Measurements from ENCODE around the gene COLEC12.
"Not testable (repeated sequence)": the region's sequence is repeated elsewhere in the genome, so short reads cannot be mapped to it uniquely, and the experiment has no call there.

The COLEC12 gene

GRCh38 chr18:319720-320119 lies 180.8 kb downstream of the COLEC12 start:
- H3K27me3 ChIP-seq (ENCODE audit: insufficient read depth, low read length): peaks cover 5% of the 10 kb centered on the region; the same call in 1 of the 2 replicates
- H3K36me3 ChIP-seq (ENCODE audit: insufficient read depth, low read length): no peaks in the 10 kb centered on the region
- peaks cover 28% of the 10 kb centered on the region for H3K4me1 ChIP-seq (ENCODE audit: control insufficient read depth, insufficient read depth, low read length, unreplicated experiment)
- H3K27ac ChIP-seq (ENCODE audit: low read depth, low read length): no peak overlapping the region
- H3K4me3 ChIP-seq (ENCODE audit: low read depth, low read length): no peak overlapping the region
- no peaks in the 10 kb centered on the region for H3K79me2 ChIP-seq (ENCODE audit: control insufficient read depth, insufficient read depth, low read length, unreplicated experiment)
- no peak overlapping the region for H2AFZ ChIP-seq (ENCODE audit: low read length, unreplicated experiment)

DNA sequence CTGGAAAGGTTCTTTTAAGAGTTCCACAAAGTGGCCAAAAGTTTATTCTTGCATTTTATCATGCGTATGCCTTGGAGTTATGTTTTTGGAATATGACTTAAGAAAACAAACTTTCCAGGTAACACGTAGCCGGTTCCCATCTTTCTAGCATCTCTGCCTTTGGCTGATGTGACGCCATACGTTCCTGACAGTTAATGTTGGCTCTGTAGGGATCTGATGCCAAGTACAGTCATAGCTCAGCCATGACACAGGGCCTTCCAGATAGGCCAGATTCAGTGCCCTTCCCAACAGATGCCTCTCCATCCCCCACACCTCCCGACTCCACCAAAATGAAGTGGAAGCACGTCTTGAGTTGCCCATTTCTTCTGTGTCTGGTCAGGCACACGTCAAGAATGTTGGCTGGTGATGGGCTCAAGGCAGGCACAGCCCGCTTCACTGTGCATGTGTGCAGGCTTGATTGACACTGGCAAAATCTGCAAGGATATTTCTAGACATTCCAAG lies 181.7 kb downstream of the COLEC12 start:
- H3K27me3 ChIP-seq (ENCODE audit: insufficient read depth, low read length): peaks cover 5% of the 10 kb centered on the region; the same call in 1 of the 2 replicates
- H3K79me2 ChIP-seq (ENCODE audit: control insufficient read depth, insufficient read depth, low read length, unreplicated experiment): no peaks in the 10 kb centered on the region
- no peaks in the 10 kb centered on the region for H3K36me3 ChIP-seq (ENCODE audit: insufficient read depth, low read length)
- no peak overlapping the region for H3K4me3 ChIP-seq (ENCODE audit: low read depth, low read length)
- H3K4me1 ChIP-seq (ENCODE audit: control insufficient read depth, insufficient read depth, low read length, unreplicated experiment): peaks cover 27% of the 10 kb centered on the region
- H3K27ac ChIP-seq (ENCODE audit: low read depth, low read length): no peak overlapping the region
- H2AFZ ChIP-seq (ENCODE audit: low read length, unreplicated experiment): no peak overlapping the region

GRCh38 chr18:317618-318017 lies 182.9 kb downstream of the COLEC12 start:
- no peak overlapping the region for H3K27ac ChIP-seq (ENCODE audit: low read depth, low read length)
- H3K4me1 ChIP-seq (ENCODE audit: control insufficient read depth, insufficient read depth, low read length, unreplicated experiment): peaks cover 15% of the 10 kb centered on the region
- peaks cover 7% of the 10 kb centered on the region; the same call in 1 of the 2 replicates for H3K27me3 ChIP-seq (ENCODE audit: insufficient read depth, low read length)
- no peaks in the 10 kb centered on the region for H3K36me3 ChIP-seq (ENCODE audit: insufficient read depth, low read length)
- H3K4me3 ChIP-seq (ENCODE audit: low read depth, low read length): no peak overlapping the region
- no peak overlapping the region for H2AFZ ChIP-seq (ENCODE audit: low read length, unreplicated experiment)
- no peaks in the 10 kb centered on the region for H3K79me2 ChIP-seq (ENCODE audit: control insufficient read depth, insufficient read depth, low read length, unreplicated experiment)

DNA sequence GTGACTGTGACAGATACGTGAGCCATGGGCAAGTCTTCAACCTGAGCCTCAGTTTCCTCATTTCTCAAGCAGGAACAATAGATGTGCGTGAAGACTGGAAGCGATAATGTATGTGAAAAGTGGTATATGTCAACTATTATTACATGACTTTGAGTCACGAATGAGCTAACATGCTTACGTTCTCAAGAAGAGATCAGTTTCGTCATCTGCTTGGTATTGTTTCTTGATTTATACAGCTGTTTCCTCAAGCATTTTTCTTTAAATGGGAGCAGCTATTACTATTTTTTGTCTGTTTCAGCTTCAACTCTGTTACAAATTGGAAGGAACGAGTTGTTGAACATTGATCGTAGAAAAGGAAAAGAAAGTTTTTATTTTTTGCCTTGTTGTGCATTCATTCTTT lies 184.1 kb downstream of the COLEC12 start:
- Histone ChIP-seq H3K27me3 (ENCODE audit: insufficient read depth, low read length) (peaks cover 10% of the 10 kb centered on the region; the same call in 1 of the 2 replicates), H3K27ac (ENCODE audit: low read depth, low read length) (no peak overlapping the region), H3K79me2 (ENCODE audit: control insufficient read depth, insufficient read depth, low read length, unreplicated experiment) (no peaks in the 10 kb centered on the region), H3K36me3 (ENCODE audit: insufficient read depth, low read length) (no peaks in the 10 kb centered on the region), H2AFZ (ENCODE audit: low read length, unreplicated experiment) (no peak overlapping the region), H3K4me3 (ENCODE audit: low read depth, low read length) (no peak overlapping the region), H3K4me1 (ENCODE audit: control insufficient read depth, insufficient read depth, low read length, unreplicated experiment) (peaks cover 4% of the 10 kb centered on the region)

- H2AFZ ChIP-seq (ENCODE audit: low read length, unreplicated experiment): no peak overlapping the region
Observed at GRCh38 chr18:313931-314330, 186.6 kb downstream of the COLEC12 start.

GRCh38 chr18:312415-312814 lies 188.1 kb downstream of the COLEC12 start:
- Histone ChIP-seq H3K4me3 (ENCODE audit: low read depth, low read length) (no peak overlapping the region), H3K27me3 (ENCODE audit: insufficient read depth, low read length) (peaks cover 25% of the 10 kb centered on the region; the same call in 1 of the 2 replicates), H3K4me1 (ENCODE audit: control insufficient read depth, insufficient read depth, low read length, unreplicated experiment) (no peaks in the 10 kb centered on the region), H3K79me2 (ENCODE audit: control insufficient read depth, insufficient read depth, low read length, unreplicated experiment) (no peaks in the 10 kb centered on the region), H3K27ac (ENCODE audit: low read depth, low read length) (no peak overlapping the region), H2AFZ (ENCODE audit: low read length, unreplicated experiment) (no peak overlapping the region), H3K36me3 (ENCODE audit: insufficient read depth, low read length) (no peaks in the 10 kb centered on the region)

More at GRCh38 chr18:313931-314330, 186.6 kb downstream of the COLEC12 start:
- Histone ChIP-seq H3K27me3 (ENCODE audit: insufficient read depth, low read length) (peaks cover 10% of the 10 kb centered on the region; the same call in 1 of the 2 replicates), H3K4me1 (ENCODE audit: control insufficient read depth, insufficient read depth, low read length, unreplicated experiment) (peaks cover 3% of the 10 kb centered on the region), H3K79me2 (ENCODE audit: control insufficient read depth, insufficient read depth, low read length, unreplicated experiment) (no peaks in the 10 kb centered on the region), H3K36me3 (ENCODE audit: insufficient read depth, low read length) (no peaks in the 10 kb centered on the region), H3K27ac (ENCODE audit: low read depth, low read length) (no peak overlapping the region), H3K4me3 (ENCODE audit: low read depth, low read length) (no peak overlapping the region)

DNA sequence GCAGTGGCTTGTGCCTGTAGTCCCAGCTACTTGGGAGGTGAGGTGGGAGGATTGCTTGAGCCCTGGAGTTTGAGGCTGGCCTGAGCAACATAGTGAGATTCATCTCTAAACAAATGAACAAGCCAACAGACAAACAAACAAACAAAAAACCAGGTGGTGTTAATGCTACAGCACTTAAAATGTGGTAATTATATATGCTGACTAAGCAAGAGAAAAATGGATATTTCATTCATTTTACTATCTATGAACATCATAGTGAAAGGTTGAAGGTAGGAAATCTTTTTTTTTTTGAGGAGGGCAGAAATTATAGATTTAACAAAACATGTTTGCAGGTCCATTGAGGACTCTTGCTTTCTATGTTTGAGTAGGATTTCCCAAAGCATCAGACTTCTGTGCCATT lies 190.5 kb downstream of the COLEC12 start:
- Histone ChIP-seq H3K36me3 (ENCODE audit: insufficient read depth, low read length) (no peaks in the 10 kb centered on the region), H3K27ac (ENCODE audit: low read depth, low read length) (no peak overlapping the region), H3K79me2 (ENCODE audit: control insufficient read depth, insufficient read depth, low read length, unreplicated experiment) (no peaks in the 10 kb centered on the region), H3K27me3 (ENCODE audit: insufficient read depth, low read length) (peaks cover 41% of the 10 kb centered on the region), H3K4me1 (ENCODE audit: control insufficient read depth, insufficient read depth, low read length, unreplicated experiment) (no peaks in the 10 kb centered on the region), H3K4me3 (ENCODE audit: low read depth, low read length) (no peak overlapping the region), H2AFZ (ENCODE audit: low read length, unreplicated experiment) (no peak overlapping the region)

DNA sequence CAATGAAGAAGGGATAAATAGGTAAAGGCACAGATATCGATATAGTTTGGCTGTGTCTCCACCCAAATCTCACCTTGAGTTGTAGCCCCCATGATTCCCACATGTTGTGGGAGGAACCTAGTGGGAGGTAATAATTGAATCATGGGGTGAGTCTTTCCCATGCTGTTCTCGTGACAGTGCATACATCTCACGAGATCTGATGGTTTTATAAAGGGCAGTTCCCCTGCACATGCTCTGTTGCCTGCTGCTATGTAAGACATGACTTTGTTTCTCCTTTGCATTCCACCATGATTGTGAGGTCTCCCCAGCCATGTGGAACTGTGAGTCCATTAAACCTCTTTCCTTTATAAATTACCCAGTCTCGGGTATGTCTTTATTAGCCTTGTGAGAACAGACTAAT lies 192.4 kb downstream of the COLEC12 start:
- peaks cover 41% of the 10 kb centered on the region for H3K27me3 ChIP-seq (ENCODE audit: insufficient read depth, low read length)
- not testable (repeated sequence) for H3K4me1 ChIP-seq (ENCODE audit: control insufficient read depth, insufficient read depth, low read length, unreplicated experiment); H3K4me3 ChIP-seq (ENCODE audit: low read depth, low read length); H3K36me3 ChIP-seq (ENCODE audit: insufficient read depth, low read length); H3K27ac ChIP-seq (ENCODE audit: low read depth, low read length); H2AFZ ChIP-seq (ENCODE audit: low read length, unreplicated experiment); H3K79me2 ChIP-seq (ENCODE audit: control insufficient read depth, insufficient read depth, low read length, unreplicated experiment)

DNA sequence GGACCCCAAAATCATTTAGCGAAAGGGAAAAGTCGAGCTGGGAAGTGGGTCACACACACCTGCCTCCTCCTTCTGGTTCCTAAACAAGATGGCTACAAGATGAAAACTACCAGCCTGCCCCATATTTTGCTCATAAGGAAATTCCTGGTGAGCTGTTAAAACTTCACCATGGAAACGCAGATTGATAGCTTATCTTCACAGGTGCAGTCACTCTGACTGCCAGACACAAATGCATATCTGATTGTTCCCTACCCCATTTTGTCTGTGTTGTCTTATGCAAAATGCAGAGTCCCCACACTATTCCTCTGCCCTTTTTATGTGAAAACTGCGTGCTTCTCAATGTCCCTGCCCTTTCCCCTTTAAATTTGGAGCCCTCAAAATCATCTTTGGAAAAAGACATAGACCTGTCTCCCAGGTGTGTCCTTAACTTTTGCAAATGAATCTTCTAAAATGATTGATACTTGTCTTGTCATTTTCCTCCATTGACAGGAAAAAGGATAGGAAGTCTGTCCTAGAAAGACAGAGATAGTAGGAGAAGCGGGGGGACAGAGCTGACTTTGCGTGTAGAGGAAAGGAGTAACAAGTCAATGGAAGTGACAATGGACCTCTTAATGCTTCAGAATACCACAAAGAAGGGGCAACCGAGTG lies 193.8 kb downstream of the COLEC12 start:
- no peak overlapping the region for H2AFZ ChIP-seq (ENCODE audit: low read length, unreplicated experiment)
- H3K79me2 ChIP-seq (ENCODE audit: control insufficient read depth, insufficient read depth, low read length, unreplicated experiment): no peaks in the 10 kb centered on the region
- H3K4me3 ChIP-seq (ENCODE audit: low read depth, low read length): no peak overlapping the region
- H3K4me1 ChIP-seq (ENCODE audit: control insufficient read depth, insufficient read depth, low read length, unreplicated experiment): no peaks in the 10 kb centered on the region
- peaks cover 35% of the 10 kb centered on the region for H3K27me3 ChIP-seq (ENCODE audit: insufficient read depth, low read length)
- H3K27ac ChIP-seq (ENCODE audit: low read depth, low read length): no peak overlapping the region
- H3K36me3 ChIP-seq (ENCODE audit: insufficient read depth, low read length): no peaks in the 10 kb centered on the region

DNA sequence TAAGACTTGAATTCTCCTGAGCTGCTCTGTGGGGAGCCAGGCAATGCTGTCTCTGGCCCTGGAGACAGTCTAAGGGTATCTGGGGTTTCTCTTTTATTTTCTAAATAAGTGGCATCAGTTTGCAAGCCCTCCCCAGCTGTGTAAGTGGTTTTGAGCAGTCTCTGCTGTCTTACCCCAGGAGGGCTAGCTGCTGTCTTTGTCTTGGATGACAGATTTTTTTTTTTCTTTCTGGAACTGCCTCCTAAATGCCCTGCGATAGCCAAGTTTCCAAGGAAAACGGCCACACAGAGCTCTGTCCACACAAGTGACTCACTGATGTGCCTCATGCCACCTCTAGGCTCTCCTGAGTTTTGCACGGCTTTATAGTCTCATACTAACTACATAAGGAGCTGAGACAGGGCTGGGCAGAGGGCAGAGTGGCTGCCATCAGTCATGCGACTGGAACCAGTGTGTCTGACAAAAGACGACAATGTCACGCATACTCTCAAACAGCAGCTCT lies 195.4 kb downstream of the COLEC12 start:
- no peaks in the 10 kb centered on the region for H3K79me2 ChIP-seq (ENCODE audit: control insufficient read depth, insufficient read depth, low read length, unreplicated experiment)
- no peaks in the 10 kb centered on the region for H3K36me3 ChIP-seq (ENCODE audit: insufficient read depth, low read length)
- H2AFZ ChIP-seq (ENCODE audit: low read length, unreplicated experiment): no peak overlapping the region
- H3K27ac ChIP-seq (ENCODE audit: low read depth, low read length): no peak overlapping the region
- H3K4me3 ChIP-seq (ENCODE audit: low read depth, low read length): no peak overlapping the region
- peaks cover 35% of the 10 kb centered on the region for H3K27me3 ChIP-seq (ENCODE audit: insufficient read depth, low read length)
- H3K4me1 ChIP-seq (ENCODE audit: control insufficient read depth, insufficient read depth, low read length, unreplicated experiment): no peaks in the 10 kb centered on the region

GRCh38 chr18:303607-304006 lies 196.9 kb downstream of the COLEC12 start:
- Histone ChIP-seq H3K79me2 (ENCODE audit: control insufficient read depth, insufficient read depth, low read length, unreplicated experiment) (no peaks in the 10 kb centered on the region), H3K27me3 (ENCODE audit: insufficient read depth, low read length) (peaks cover 28% of the 10 kb centered on the region), H3K36me3 (ENCODE audit: insufficient read depth, low read length) (no peaks in the 10 kb centered on the region), H3K27ac (ENCODE audit: low read depth, low read length) (no peak overlapping the region), H3K4me1 (ENCODE audit: control insufficient read depth, insufficient read depth, low read length, unreplicated experiment) (no peaks in the 10 kb centered on the region), H3K4me3 (ENCODE audit: low read depth, low read length) (no peak overlapping the region), H2AFZ (ENCODE audit: low read length, unreplicated experiment) (no peak overlapping the region)

All from ACC112 (cell line).